ENCODE data around the gene MTCL1. TPM values are rescaled to one million over a fixed set of nuclear protein-coding genes. Genes with fewer than 3 reads are reported as not detected.

MTCL1 gene
- total and polyA plus RNA-seq, 9 of the 15 experiments (the other 6 are each of a cell fraction or from before 2014, with no cell fraction given) = 0.21 to 7.4 (median 3.7) TPM

- Histone ChIP-seq H3K9ac (ENCODE audit: insufficient read depth in 1 of 2, low read depth in 2 of 2, low read length in 2 of 2) (no peak overlapping the region), H3K4me2 (ENCODE audit: insufficient read depth, low read length) (no peak overlapping the region), H3K9me3 (replicated peaks; ENCODE audit: control insufficient read depth, insufficient read depth, low read depth, low read length) (no peaks in the 10 kb centered on the region), H3K36me3 (ENCODE audit: control insufficient read depth, insufficient read depth, low read length) (no peaks in the 10 kb centered on the region), H3K4me1 (replicated peaks in 1 of 2; ENCODE audit: control insufficient read depth in 2 of 2, insufficient read depth in 2 of 2, low read length in 2 of 2) (peaks cover 8 to 41% of the 10 kb centered on the region in 2 experiments), H3K9me1 (ENCODE audit: control insufficient read depth, insufficient read depth, low read length) (no peaks in the 10 kb centered on the region), H4K20me1 (replicated peaks; ENCODE audit: control insufficient read depth, insufficient read depth, low read length) (no peaks in the 10 kb centered on the region; the same call in 1 of the 2 replicates), H3K4me3 (no peak overlapping the region), H2AFZ (ENCODE audit: low read depth, low read length) (no peak overlapping the region), H3K27ac (ENCODE audit: extremely low read depth, low read depth, low read length) (no peak overlapping the region), H3K79me2 (ENCODE audit: control insufficient read depth, insufficient read depth, low read length) (0 out of 3 replicates have a peak, but pooled peaks cover 3% of the 10 kb centered on the region), H3K27me3 (ENCODE audit: control insufficient read depth in 2 of 2, insufficient read depth in 2 of 2, low read length in 2 of 2) (peaks cover 0 to 14% of the 10 kb centered on the region in 2 experiments; a peak in 3 of 5 replicates)
- intact Hi-C loops (cut with micrococcal nuclease) (no loop called here), in situ Hi-C loops (cut with MboI) (no loop called here)
- TF ChIP-seq ZNF75A (CRISPR knock-in tag; IDR thresholded peaks at IDR 0.05) = no peak
- TF ChIP-seq HMBOX1 (IDR thresholded peaks at IDR 0.05) = no peak
- TF ChIP-seq KAT2B (IDR thresholded peaks at IDR 0.05; ENCODE audit: low read depth, low read length) = no peak
- no peak for TF ChIP-seq LCOR (CRISPR knock-in tag; IDR thresholded peaks at IDR 0.05)
- TF ChIP-seq ZNF655 (CRISPR knock-in tag; IDR thresholded peaks at IDR 0.05) = no peak
- no peak for TF ChIP-seq GMEB1 (CRISPR knock-in tag; IDR thresholded peaks at IDR 0.05)
- TF ChIP-seq FOXA1 (IDR thresholded peaks at IDR 0.05; ENCODE audit: borderline replicate concordance) = no peak
- TF ChIP-seq ZNF644 (tag; IDR thresholded peaks at IDR 0.05; ENCODE audit: low read depth) = no peak
- no peak for TF ChIP-seq HBP1 (CRISPR knock-in tag; IDR thresholded peaks at IDR 0.05)
- TF ChIP-seq SIN3A (IDR thresholded peaks at IDR 0.05; ENCODE audit: borderline replicate concordance in 2 of 2, control insufficient read depth in 1 of 2, low read depth in 2 of 2, low read length in 2 of 2) = no peak
- no peak for TF ChIP-seq SP2 (IDR thresholded peaks at IDR 0.05; ENCODE audit: extremely low read depth, low read depth, low read length, poor library complexity, severe bottlenecking)
- TF ChIP-seq NR0B1 (IDR thresholded peaks at IDR 0.05; ENCODE audit: partially characterized antibody) = no peak
- no TSS peak for BruUV-seq (replicated peaks)
- DNase-seq (ENCODE audit: extremely low read depth in 1 of 4, low spot score in 3 of 4) (no peak), ATAC-seq (no peak), FAIRE-seq (no peak)
- CTCF ChIA-PET (ENCODE audit: low intra/inter-chr PET ratio) = no interaction called here
- WGBS (ENCODE audit: insufficient coverage, low coverage, missing lambda C conversion rate) = 31% methylated on average over 4 of the region's 4 CpGs
- POLR2A ChIA-PET = interaction anchor here (0.6 to 2.3 kb wide), 9 partner anchors 9 to 429 kb away, joined by 3 to 7 read pairs (median 3); no protein-coding TSS in a partner anchor
Observed at GRCh38 chr18:8707556-8708300, 2.4 kb downstream of the MTCL1 start.

Measured in K562 (cell line).